ENCODE measurements around the gene KIF21B.

KIF21B gene

DNA sequence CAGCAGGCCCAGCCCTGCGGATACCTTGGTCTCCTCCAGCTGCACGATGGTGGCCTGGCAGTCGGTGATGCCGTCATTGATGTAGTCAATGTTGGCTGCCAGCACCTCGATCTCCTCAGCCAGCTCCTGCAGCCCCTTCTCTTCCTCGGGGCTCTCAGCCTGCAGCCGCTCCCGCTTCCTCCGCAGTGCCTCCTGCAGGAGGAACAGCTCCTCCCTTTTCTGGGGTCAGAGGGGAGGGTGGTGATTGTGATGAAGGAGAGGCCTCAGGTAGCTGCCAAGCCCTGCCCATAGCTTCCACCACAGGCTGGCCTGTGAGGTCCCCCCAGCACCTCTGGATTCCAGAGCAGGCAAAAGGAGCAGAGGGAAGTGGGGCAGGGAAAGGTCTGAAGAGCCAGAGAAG, 33.4 kb downstream of the KIF21B start:
- TF ChIP-seq RAD21 (IDR thresholded peaks at IDR 0.05; ENCODE audit: low read depth) (no peak), TEAD4 (IDR thresholded peaks at IDR 0.05) (no peak), ZBTB7A (IDR thresholded peaks at IDR 0.05; ENCODE audit: low read depth) (no peak), EGR1 (IDR thresholded peaks at IDR 0.05) (no peak), MAX (IDR thresholded peaks at IDR 0.05) (no peak), YY1 (IDR thresholded peaks at IDR 0.05; ENCODE audit: low read depth) (no peak), TCF12 (IDR thresholded peaks at IDR 0.05; ENCODE audit: low read depth) (no peak), CEBPB (IDR thresholded peaks at IDR 0.05) (no peak), CREB1 (IDR thresholded peaks at IDR 0.05; ENCODE audit: low read depth) (no peak)
- TF ChIP-seq, protein P1, sequence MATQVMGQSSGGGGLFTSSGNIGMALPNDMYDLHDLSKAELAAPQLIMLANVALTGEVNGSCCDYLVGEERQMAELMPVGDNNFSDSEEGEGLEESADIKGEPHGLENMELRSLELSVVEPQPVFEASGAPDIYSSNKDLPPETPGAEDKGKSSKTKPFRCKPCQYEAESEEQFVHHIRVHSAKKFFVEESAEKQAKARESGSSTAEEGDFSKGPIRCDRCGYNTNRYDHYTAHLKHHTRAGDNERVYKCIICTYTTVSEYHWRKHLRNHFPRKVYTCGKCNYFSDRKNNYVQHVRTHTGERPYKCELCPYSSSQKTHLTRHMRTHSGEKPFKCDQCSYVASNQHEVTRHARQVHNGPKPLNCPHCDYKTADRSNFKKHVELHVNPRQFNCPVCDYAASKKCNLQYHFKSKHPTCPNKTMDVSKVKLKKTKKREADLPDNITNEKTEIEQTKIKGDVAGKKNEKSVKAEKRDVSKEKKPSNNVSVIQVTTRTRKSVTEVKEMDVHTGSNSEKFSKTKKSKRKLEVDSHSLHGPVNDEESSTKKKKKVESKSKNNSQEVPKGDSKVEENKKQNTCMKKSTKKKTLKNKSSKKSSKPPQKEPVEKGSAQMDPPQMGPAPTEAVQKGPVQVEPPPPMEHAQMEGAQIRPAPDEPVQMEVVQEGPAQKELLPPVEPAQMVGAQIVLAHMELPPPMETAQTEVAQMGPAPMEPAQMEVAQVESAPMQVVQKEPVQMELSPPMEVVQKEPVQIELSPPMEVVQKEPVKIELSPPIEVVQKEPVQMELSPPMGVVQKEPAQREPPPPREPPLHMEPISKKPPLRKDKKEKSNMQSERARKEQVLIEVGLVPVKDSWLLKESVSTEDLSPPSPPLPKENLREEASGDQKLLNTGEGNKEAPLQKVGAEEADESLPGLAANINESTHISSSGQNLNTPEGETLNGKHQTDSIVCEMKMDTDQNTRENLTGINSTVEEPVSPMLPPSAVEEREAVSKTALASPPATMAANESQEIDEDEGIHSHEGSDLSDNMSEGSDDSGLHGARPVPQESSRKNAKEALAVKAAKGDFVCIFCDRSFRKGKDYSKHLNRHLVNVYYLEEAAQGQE (IDR thresholded peaks at IDR 0.05; ENCODE audit: low read depth), result no peak

DNA sequence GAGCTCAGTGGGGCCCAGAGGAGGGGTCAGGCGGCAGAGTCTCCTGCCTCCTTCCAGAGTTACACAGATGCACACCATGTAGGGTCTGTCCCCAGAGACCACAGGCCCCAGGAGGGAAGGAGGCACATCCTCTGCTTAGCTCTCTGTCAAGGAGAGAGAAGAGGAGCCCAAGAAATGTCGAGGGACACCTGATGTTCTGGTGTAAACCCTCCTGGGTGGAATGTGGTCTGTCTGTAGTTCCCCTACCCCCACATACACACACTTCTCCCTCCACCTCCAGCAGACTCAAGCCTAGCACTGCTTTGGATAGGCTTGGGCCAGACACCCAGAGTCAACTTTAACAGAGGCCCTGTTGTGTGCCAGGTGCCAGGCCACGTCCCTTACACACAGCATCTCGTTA, 34.2 kb downstream of the KIF21B start:
- TF ChIP-seq TCF12 (IDR thresholded peaks at IDR 0.05; ENCODE audit: low read depth), result no peak
- no peak for TF ChIP-seq CEBPB (IDR thresholded peaks at IDR 0.05)
- TF ChIP-seq MAX (IDR thresholded peaks at IDR 0.05), result no peak
- TF ChIP-seq, protein P1 (IDR thresholded peaks at IDR 0.05; ENCODE audit: low read depth), result no peak
- TF ChIP-seq RAD21 (IDR thresholded peaks at IDR 0.05; ENCODE audit: low read depth), result no peak
- TF ChIP-seq TEAD4 (IDR thresholded peaks at IDR 0.05), result no peak
- TF ChIP-seq CREB1 (IDR thresholded peaks at IDR 0.05; ENCODE audit: low read depth), result no peak
- no peak for TF ChIP-seq TAF1 (IDR thresholded peaks at IDR 0.05; ENCODE audit: low read depth)
- TF ChIP-seq FOXM1 (IDR thresholded peaks at IDR 0.05; ENCODE audit: borderline replicate concordance, low read depth), result no peak
- TF ChIP-seq EP300 (IDR thresholded peaks at IDR 0.05; ENCODE audit: borderline replicate concordance), result no peak
- no peak for TF ChIP-seq EGR1 (IDR thresholded peaks at IDR 0.05)
- no peak for TF ChIP-seq YY1 (IDR thresholded peaks at IDR 0.05; ENCODE audit: low read depth)
- TF ChIP-seq ZBTB7A (IDR thresholded peaks at IDR 0.05; ENCODE audit: low read depth), result no peak
- TF ChIP-seq NFIC (IDR thresholded peaks at IDR 0.05), result no peak
- no peak for TF ChIP-seq USF1 (IDR thresholded peaks at IDR 0.05)

DNA sequence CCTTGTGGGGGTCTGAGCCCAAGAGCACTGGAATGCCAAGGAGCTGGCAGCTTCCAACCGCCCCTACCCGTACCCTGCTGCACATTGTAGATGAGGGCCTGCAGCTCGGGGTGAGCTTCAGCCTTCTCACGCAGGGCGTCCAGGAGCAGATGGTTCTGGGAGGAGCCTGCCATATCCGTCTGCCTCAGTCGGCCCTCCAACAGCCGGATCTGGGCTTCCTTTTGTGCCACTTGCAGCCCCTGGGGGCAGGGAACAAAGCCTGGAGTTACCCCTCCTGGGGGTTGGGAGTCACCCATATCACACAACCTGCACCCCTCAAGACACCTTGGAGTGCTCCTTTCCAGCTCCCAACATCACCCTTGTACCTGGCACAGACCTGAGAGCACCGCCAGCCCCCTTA, 34.8 kb downstream of the KIF21B start:
- TF ChIP-seq CEBPB (IDR thresholded peaks at IDR 0.05) (no peak), FOXM1 (IDR thresholded peaks at IDR 0.05; ENCODE audit: borderline replicate concordance, low read depth) (no peak), TAF1 (IDR thresholded peaks at IDR 0.05; ENCODE audit: low read depth) (no peak), ZBTB7A (IDR thresholded peaks at IDR 0.05; ENCODE audit: low read depth) (no peak), MAX (IDR thresholded peaks at IDR 0.05) (no peak), CREB1 (IDR thresholded peaks at IDR 0.05; ENCODE audit: low read depth) (no peak), TEAD4 (IDR thresholded peaks at IDR 0.05) (no peak)
- TF ChIP-seq, protein P1 (IDR thresholded peaks at IDR 0.05; ENCODE audit: low read depth), result no peak

DNA sequence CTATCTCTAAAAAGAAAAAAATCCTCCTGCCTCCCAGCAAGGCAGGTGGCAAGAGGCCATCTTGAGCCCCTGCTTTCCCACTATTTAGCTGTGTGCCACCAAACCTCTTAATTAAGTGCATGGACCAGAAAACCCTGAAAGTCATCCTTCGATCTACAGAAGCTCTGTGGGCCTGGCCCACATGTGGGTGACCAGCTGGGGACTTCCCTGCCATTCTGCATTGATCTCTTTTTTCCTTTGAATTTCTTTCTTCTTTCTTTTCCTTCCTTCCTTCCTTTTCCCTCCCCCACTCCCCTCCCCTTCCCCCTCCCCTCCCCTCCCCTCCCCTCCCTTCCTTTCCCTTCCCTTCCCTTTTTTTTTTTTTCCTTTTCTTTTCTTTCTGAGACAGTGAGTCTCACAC, 38.0 kb downstream of the KIF21B start:
- TF ChIP-seq, protein P1 (IDR thresholded peaks at IDR 0.05; ENCODE audit: low read depth), result no peak
- TF ChIP-seq TCF12 (IDR thresholded peaks at IDR 0.05; ENCODE audit: low read depth) (no peak), ZBTB7A (IDR thresholded peaks at IDR 0.05; ENCODE audit: low read depth) (no peak), CEBPB (IDR thresholded peaks at IDR 0.05) (no peak), EP300 (IDR thresholded peaks at IDR 0.05; ENCODE audit: borderline replicate concordance) (no peak), EGR1 (IDR thresholded peaks at IDR 0.05) (no peak), TEAD4 (IDR thresholded peaks at IDR 0.05) (no peak), USF1 (IDR thresholded peaks at IDR 0.05) (no peak), NFIC (IDR thresholded peaks at IDR 0.05) (no peak), CREB1 (IDR thresholded peaks at IDR 0.05; ENCODE audit: low read depth) (no peak), RAD21 (IDR thresholded peaks at IDR 0.05; ENCODE audit: low read depth) (no peak), FOXM1 (IDR thresholded peaks at IDR 0.05; ENCODE audit: borderline replicate concordance, low read depth) (no peak), YY1 (IDR thresholded peaks at IDR 0.05; ENCODE audit: low read depth) (no peak)
